Erythroblast (primary cell): ENCODE data around the gene FYN.

Source experiments
- GATA1 ChIP-seq: IDR thresholded peaks from 2 replicates; pipeline ENCODE4 v1.6.1; 2011; ENCODE audit warnings: low read depth, mild to moderate bottlenecking, control low read depth, low read length, moderate library complexity
- POLR2A ChIP-seq: IDR thresholded peaks from 2 replicates; pipeline ENCODE4 v1.6.1; 2011; ENCODE audit warnings: mild to moderate bottlenecking, low read length

DNA sequence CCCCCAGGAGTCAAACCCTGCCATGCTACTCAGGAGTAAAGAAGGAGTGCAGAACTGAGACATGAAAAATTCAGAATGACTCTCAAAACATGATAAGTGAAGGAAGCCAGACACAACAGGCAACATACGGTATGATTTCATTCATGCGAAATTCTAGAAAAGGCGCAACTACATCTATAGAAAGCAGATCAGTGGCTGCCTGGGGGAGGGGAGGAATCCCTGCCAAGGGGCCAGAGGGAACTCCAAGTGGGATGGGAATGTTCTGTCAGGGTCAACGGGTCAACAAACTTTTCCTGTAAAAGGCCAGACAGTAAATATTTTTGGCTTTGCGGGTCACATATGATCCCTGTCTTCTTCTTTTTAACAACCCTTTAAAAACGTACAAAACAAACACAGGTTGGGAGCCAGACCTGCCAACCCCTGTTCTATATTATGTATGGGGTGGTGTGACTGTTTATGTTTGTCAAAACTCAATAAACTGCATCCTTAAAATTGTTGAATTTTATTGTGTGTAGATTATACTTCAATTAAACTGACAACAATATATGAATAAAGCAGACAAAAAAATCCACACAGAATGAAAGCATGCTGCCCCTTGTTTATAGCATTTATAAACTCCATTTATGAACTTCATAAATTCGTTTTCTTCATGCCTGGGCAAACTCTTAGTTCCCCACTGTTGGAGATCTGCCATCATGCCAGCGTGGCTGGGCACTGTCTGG lies 211.0 kb downstream of the FYN start:
- TF ChIP-seq POLR2A (no peak), GATA1 (no peak)
